Spleen (tissue), 11 donors: ENCODE results near the gene ADAM33. TPM values are rescaled to one million over a fixed set of nuclear protein-coding genes. Genes with fewer than 3 reads are reported as not detected.

Experiments
- DNase-seq: peaks from one replicate; pipeline ENCODE4 v3.0.0-alpha.2; 2020
- H3K27ac ChIP-seq, 8 donors: fragments of 200-600 bp; sonication (generic) in 7 of 8; 1 replicate in 4 of 8; 2 replicates in 4 of 8; pipeline versions ENCODE4 v1.5.0 to v1.8.0; 2016 to 2021; ENCODE audit warnings: inconsistent platforms in 4 of 8, mild to moderate bottlenecking in 4 of 8, moderate library complexity in 1 of 8
- H3K27me3 ChIP-seq, 7 donors: fragments of 200-600 bp; sonication (generic) in 6 of 7; replicated peaks in 1 of 7; 1 replicate in 4 of 7; 2 replicates in 3 of 7; pipeline versions ENCODE4 v1.5.0 to v1.8.0; 2016 to 2021; ENCODE audit warnings: inconsistent platforms in 3 of 7, mild to moderate bottlenecking in 1 of 7
- H3K36me3 ChIP-seq, 6 donors: fragments of 200-600 bp; sonication (generic) in 5 of 6; 1 replicate in 4 of 6; 2 replicates in 2 of 6; pipeline versions ENCODE4 v1.5.0 to v1.8.0; 2016 to 2021; ENCODE audit warnings: inconsistent platforms in 2 of 6
- H3K4me1 ChIP-seq, 6 donors: fragments of 200-600 bp; sonication (generic) in 5 of 6; 1 replicate in 3 of 6; 2 replicates in 3 of 6; pipeline versions ENCODE4 v1.5.0 to v1.8.0; 2016 to 2021; ENCODE audit warnings: inconsistent platforms in 3 of 6
- H3K4me3 ChIP-seq, 8 donors: fragments of 200-600 bp; sonication (generic) in 7 of 8; 1 replicate in 4 of 8; 2 replicates in 4 of 8; pipeline versions ENCODE4 v1.5.0 to v1.8.0; 2016 to 2021; ENCODE audit warnings: inconsistent platforms in 4 of 8, mild to moderate bottlenecking in 4 of 8, moderate library complexity in 2 of 8
- H3K9me3 ChIP-seq, 8 donors: fragments of 200-600 bp; sonication (generic) in 7 of 8; 1 replicate in 4 of 8; 2 replicates in 4 of 8; pipeline versions ENCODE4 v1.5.0 to v1.8.0; 2016 to 2021; ENCODE audit warnings: inconsistent platforms in 4 of 8
- POLR2A ChIP-seq, 3 donors: fragments of 450-650 bp; IDR thresholded peaks; one replicate each; pipeline ENCODE4 v1.5.1; 2017; ENCODE audit warnings: antibody characterized with exemption in 3 of 3, mild to moderate bottlenecking in 1 of 3
- POLR2AphosphoS5 ChIP-seq, 3 donors: sonication (generic); formaldehyde crosslinking; IDR thresholded peaks; one replicate each; pipeline ENCODE4 v1.5.1; 2017; ENCODE audit warnings: antibody characterized with exemption in 3 of 3
- WGBS, 5 donors: extraction: QIAGEN DNeasy Blood & Tissue Kit in 3 of 5; methylation state at CpG; one replicate each; pipeline versions ENCODE4 v1.1.5 to v1.1.7; 2013 to 2018; 5-methylcytosine and 5-hydroxymethylcytosine counted together
- intact Hi-C: fragments of 100-400 bp; cut with DNase I; formaldehyde crosslinking; loops from one replicate; pipeline ENCODE4 v1.15.0; 2023; ENCODE audit warnings: low total_unique reads
- polyA plus RNA-seq, 3 donors: library from polyadenylated mRNA; stranded (reverse); fragments of 200-250 nt; gene quantifications; one replicate each; pipeline ENCODE4 v1.2.1, GENCODE V29; 2013
- total RNA-seq, 7 donors: library from RNA; depleted of rRNA in 3 of 7; stranded (reverse); fragments of >200 nt in 3 of 7; fragmentation: NEBNext Ultra II Directional in 4 of 7; extraction: Animal tissue kit (Norgen Biotek cat#: 25700) in 4 of 7; gene quantifications; one replicate each; pipeline versions ENCODE4 v1.1.0 to v1.2.1, GENCODE V29; 2016 to 2021
- TF ChIP-seq, protein P1 (sequence below), 11 experiments: fragments of 200-600 bp in 7 of 11; fragments of 450-650 bp in 4 of 11; sonication (generic) in 4 of 11; IDR thresholded peaks in 8 of 11; conservative IDR thresholded peaks in 3 of 11; 1 replicate in 7 of 11; 2 replicates in 4 of 11; pipeline versions ENCODE4 v1.4.0 to v1.8.0; 2016 to 2021; ENCODE audit warnings: antibody characterized with exemption in 11 of 11, inconsistent platforms in 4 of 11, mild to moderate bottlenecking in 1 of 11
- donor health status: healthy with polysubstance abuse.
- donor health status: DM: no; HTN: no; CAD: no; lungs with moderate emphysema.
- donor health status: DM: no; HTN: no; CAD: no.
- donor health status: Bipolar disorder and iron deficiency.
- donor health status: healthy.
- donor health status: DM: no; HTN: no; CAD: no.
- donor health status: DM: yes; HTN: yes; CAD: no.

The ADAM33 gene
- total and polyA plus RNA-seq, 10 donors = 4.0 to 31.6 (median 9.3) TPM

DNA sequence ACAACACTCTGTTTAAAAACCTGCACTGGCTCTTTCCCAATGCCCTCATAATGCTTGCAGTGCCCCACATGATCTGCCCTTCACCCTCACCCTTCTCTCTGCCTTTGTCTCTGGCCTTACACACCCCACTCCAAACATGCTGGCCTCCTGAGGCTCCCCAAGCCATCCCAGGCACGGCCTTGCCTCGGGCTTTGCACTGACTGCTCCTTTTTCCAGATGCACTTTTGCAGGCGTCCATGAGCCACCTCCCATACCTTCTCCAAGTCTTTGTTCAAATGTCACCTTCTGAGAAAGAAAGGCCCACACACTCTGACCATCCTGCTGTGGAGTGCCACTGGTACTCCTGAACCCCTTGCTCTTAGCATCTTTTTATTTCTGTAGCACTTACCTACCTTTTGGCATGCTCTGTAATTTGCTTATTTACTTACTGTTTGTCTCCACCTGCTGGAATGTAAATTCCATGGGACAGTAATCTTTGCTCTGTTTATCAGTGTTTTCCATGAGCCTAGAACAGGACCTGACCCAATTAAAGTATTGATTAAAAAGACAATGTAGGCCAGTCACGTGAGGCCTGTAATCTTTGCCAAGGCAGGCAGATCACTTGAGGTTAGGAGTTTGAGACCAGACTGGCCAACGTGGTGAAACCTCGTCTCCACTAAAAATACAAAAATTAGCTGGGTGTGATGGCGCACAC is 49.4 kb downstream of the ADAM33 start:
- Histone ChIP-seq H3K27ac (no peak overlapping the region), H3K4me1 (no peaks in the 10 kb centered on the region), H3K36me3 (peaks cover 0 to 65% (median 10%) of the 10 kb centered on the region in 6 donors), H3K4me3 (no peak overlapping the region), H3K27me3 (no peaks in the 10 kb centered on the region), H3K9me3 (no peaks in the 10 kb centered on the region)
- WGBS, 5 donors = 81 to 92% (median 90%) methylated on average over 7 of the region's 7 CpGs
- no peak for DNase-seq
- TF ChIP-seq POLR2A (IDR thresholded peaks at IDR 0.05) (no peak), POLR2AphosphoS5 (IDR thresholded peaks at IDR 0.05) (no peak)
- TF ChIP-seq, protein P1, sequence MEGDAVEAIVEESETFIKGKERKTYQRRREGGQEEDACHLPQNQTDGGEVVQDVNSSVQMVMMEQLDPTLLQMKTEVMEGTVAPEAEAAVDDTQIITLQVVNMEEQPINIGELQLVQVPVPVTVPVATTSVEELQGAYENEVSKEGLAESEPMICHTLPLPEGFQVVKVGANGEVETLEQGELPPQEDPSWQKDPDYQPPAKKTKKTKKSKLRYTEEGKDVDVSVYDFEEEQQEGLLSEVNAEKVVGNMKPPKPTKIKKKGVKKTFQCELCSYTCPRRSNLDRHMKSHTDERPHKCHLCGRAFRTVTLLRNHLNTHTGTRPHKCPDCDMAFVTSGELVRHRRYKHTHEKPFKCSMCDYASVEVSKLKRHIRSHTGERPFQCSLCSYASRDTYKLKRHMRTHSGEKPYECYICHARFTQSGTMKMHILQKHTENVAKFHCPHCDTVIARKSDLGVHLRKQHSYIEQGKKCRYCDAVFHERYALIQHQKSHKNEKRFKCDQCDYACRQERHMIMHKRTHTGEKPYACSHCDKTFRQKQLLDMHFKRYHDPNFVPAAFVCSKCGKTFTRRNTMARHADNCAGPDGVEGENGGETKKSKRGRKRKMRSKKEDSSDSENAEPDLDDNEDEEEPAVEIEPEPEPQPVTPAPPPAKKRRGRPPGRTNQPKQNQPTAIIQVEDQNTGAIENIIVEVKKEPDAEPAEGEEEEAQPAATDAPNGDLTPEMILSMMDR (IDR thresholded peaks at IDR 0.05 in 8 of 11, conservative IDR thresholded peaks at IDR 0.05 in 3 of 11) = no peak
- intact Hi-C loops = no loop called here

GRCh38 chr20:3631534-3631933 is 50.3 kb downstream of the ADAM33 start:
- Histone ChIP-seq H3K4me1 (no peaks in the 10 kb centered on the region), H3K27ac (no peak overlapping the region), H3K27me3 (no peaks in the 10 kb centered on the region), H3K9me3 (no peaks in the 10 kb centered on the region), H3K4me3 (no peak overlapping the region), H3K36me3 (peaks cover 0 to 69% (median 11%) of the 10 kb centered on the region in 6 donors)
- WGBS, 5 donors = 92 to 98% (median 94%) methylated on average over 5 of the region's 5 CpGs
- intact Hi-C loops = no loop called here
- TF ChIP-seq, protein P1 (IDR thresholded peaks at IDR 0.05 in 8 of 11, conservative IDR thresholded peaks at IDR 0.05 in 3 of 11) = no peak
- TF ChIP-seq POLR2A (IDR thresholded peaks at IDR 0.05) (no peak), POLR2AphosphoS5 (IDR thresholded peaks at IDR 0.05) (no peak)
- DNase-seq = no peak

DNA sequence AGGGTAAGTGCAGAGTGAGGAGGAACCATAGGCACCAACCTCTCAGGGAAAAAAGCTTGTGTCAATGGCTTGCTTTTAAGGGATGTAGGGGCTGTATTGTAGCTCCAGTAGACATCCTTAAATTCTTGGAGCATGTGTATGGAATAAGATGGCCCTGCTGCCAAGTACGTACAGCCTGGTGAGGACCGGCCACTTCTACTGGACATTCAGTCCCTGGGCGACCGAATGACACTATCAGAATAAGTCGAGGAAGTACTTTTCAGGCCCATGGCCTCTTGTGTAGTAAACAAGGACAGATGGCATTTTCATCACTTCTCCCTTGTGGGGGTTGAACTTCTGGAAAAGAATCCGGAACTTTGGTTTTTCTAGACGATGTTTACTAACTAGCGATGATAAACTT is 51.4 kb downstream of the ADAM33 start:
- no peaks in the 10 kb centered on the region for H3K9me3 ChIP-seq
- H3K27me3 ChIP-seq = no peaks in the 10 kb centered on the region
- H3K4me3 ChIP-seq = no peak overlapping the region
- no peak overlapping the region for H3K27ac ChIP-seq
- TF ChIP-seq POLR2A (IDR thresholded peaks at IDR 0.05) (no peak), POLR2AphosphoS5 (IDR thresholded peaks at IDR 0.05) (no peak)
- TF ChIP-seq, protein P1 (IDR thresholded peaks at IDR 0.05 in 8 of 11, conservative IDR thresholded peaks at IDR 0.05 in 3 of 11) = no peak
- intact Hi-C loops = no loop called here
- no peaks in the 10 kb centered on the region for H3K4me1 ChIP-seq
- no peak for DNase-seq
- 91 to 96% (median 93%) methylated on average over 8 of the region's 8 CpGs for WGBS, 5 donors
- peaks cover 0 to 76% (median 11%) of the 10 kb centered on the region in 6 donors for H3K36me3 ChIP-seq

GRCh38 chr20:3629893-3630292 is 51.9 kb downstream of the ADAM33 start:
- intact Hi-C loops = no loop called here
- H3K4me1 ChIP-seq = no peaks in the 10 kb centered on the region
- no peak overlapping the region for H3K27ac ChIP-seq
- DNase-seq = no peak
- WGBS, 5 donors = 90 to 93% (median 91%) methylated on average over 2 of the region's 2 CpGs
- H3K4me3 ChIP-seq = no peak overlapping the region
- H3K9me3 ChIP-seq = no peaks in the 10 kb centered on the region
- TF ChIP-seq, protein P1 (IDR thresholded peaks at IDR 0.05 in 8 of 11, conservative IDR thresholded peaks at IDR 0.05 in 3 of 11) = no peak
- TF ChIP-seq POLR2AphosphoS5 (IDR thresholded peaks at IDR 0.05) (no peak), POLR2A (IDR thresholded peaks at IDR 0.05) (no peak)
- H3K36me3 ChIP-seq = peaks cover 0 to 80% (median 11%) of the 10 kb centered on the region in 6 donors
- no peaks in the 10 kb centered on the region for H3K27me3 ChIP-seq
